ENCODE measurements around the gene HS6ST1.
"Not testable (repeated sequence)": the region's sequence is repeated elsewhere in the genome, so short reads cannot be mapped to it uniquely, and the experiment has no call there.

The HS6ST1 gene

DNA sequence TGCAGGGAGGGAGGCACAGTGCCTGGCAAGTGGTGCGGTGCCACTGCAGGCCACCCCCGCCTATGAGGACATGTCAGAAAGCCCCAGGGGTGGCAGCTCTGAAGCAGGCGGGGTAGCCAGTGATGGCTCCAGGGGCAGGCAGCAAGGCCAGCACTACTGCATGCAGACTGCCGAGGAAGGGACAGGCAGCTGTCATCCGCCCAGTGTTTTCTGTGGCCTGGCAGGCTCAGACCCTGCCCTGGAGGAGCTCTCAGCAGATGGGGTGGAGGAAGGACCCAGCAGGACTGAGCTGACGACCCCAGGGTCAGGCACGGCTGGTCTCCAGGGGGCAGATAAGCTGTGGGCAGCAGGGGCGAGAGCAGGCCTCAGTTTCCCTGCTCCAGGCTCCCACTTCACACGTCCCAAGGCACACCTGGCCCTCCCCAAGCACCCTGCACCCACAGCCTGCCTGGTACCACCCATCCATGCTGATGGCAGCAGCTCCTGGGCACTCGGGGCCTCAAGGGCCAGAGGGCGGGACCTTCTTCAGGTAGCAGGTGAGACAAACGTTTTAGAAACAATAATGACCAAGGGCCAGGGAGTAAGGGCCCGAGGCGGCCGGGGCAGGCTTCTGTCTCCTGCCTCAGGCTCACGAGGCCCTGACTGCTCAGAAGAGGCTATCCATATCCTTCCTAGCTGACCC lies 48.5 kb downstream of the HS6ST1 start:
- H3K4me3 ChIP-seq (ENCODE audit: low read depth, low read length) = no peak overlapping the region
- TF ChIP-seq CTCF (IDR thresholded peaks at IDR 0.05; ENCODE audit: insufficient read depth, low read depth, low read length, missing control alignments) = no peak
- DNase-seq (ENCODE audit: low read depth) = no peak

- H3K4me3 ChIP-seq (ENCODE audit: low read depth, low read length) = no peak overlapping the region
- DNase-seq (ENCODE audit: low read depth) = no peak
Measured at GRCh38 chr2:128269063-128269989, 49.3 kb downstream of the HS6ST1 start.

DNA sequence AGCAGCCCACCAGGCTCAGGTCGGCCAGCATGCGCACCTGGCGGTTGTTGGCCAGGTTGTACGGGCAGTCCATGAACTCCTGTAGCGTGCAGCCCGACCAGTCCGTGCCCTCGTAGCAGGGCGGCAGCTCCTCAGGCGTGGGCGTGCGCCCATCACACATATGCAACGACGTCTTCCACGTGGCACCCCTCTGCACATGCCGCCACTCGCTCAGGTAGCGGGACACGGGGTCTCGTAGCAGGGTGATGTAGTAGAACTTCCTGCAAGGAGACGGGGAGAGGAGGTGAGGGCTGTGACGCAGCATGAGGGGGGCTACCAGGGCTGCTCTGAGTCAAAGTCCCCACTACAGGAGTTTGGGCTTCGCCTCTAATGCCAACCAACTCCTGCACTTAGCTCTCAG lies 50.1 kb downstream of the HS6ST1 start:
- H3K4me3 ChIP-seq (ENCODE audit: low read depth, low read length); DNase-seq (ENCODE audit: low read depth): not testable (repeated sequence)

More at GRCh38 chr2:128269063-128269989, 49.3 kb downstream of the HS6ST1 start:
- no peak for TF ChIP-seq CTCF (IDR thresholded peaks at IDR 0.05; ENCODE audit: insufficient read depth, low read depth, low read length, missing control alignments)

- not testable (repeated sequence) for H3K4me3 ChIP-seq (ENCODE audit: low read depth, low read length); DNase-seq (ENCODE audit: low read depth)
Measured at GRCh38 chr2:128268145-128268544, 50.5 kb downstream of the HS6ST1 start.

GRCh38 chr2:128267649-128268048 lies 51.0 kb downstream of the HS6ST1 start:
- not testable (repeated sequence) for DNase-seq (ENCODE audit: low read depth); H3K4me3 ChIP-seq (ENCODE audit: low read depth, low read length)

DNA sequence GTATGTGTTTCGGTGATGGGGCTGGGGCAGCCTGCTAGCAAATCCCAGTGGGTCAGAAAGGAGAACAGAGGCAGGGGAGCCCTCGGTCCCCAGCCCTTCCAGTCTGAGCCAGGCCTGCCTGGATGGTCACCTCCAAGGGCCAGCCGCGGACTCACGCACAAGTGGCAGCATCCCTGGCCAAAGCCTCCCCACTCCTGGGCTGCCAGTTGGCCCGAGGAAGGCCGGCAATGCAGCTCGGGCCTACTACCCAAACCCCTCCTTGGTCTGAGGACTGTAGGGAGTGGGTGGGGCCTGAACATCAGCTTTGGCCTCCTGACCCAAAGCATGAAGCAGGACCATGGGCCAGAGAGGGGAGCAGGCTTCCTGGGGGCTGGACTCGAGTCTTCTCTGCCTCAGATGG lies 51.5 kb downstream of the HS6ST1 start:
- not testable (repeated sequence) for H3K4me3 ChIP-seq (ENCODE audit: low read depth, low read length); DNase-seq (ENCODE audit: low read depth)

DNA sequence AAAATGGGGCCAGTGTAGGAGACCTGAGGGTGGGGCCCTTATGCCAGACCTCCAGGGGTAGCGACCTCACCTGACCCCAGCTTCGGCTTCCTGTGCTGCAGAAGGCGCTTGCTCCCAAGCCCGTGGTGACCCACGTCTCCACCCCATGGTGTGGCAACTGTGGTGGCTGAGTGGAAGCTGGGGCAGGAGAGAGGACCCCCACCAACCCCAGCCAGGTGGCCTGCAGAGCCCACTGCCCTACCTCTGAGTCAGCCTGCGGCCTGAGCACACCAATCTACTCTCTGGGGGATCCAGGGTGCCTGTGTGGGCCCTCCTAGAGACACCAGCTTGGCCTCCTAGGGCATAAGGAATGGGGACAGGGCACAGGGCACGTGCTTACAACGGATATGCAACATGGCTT lies 52.2 kb downstream of the HS6ST1 start:
- not testable (repeated sequence) for H3K4me3 ChIP-seq (ENCODE audit: low read depth, low read length); DNase-seq (ENCODE audit: low read depth)

GRCh38 chr2:128265608-128265993 lies 53.1 kb downstream of the HS6ST1 start:
- not testable (repeated sequence) for DNase-seq (ENCODE audit: low read depth); H3K4me3 ChIP-seq (ENCODE audit: low read depth, low read length)

DNA sequence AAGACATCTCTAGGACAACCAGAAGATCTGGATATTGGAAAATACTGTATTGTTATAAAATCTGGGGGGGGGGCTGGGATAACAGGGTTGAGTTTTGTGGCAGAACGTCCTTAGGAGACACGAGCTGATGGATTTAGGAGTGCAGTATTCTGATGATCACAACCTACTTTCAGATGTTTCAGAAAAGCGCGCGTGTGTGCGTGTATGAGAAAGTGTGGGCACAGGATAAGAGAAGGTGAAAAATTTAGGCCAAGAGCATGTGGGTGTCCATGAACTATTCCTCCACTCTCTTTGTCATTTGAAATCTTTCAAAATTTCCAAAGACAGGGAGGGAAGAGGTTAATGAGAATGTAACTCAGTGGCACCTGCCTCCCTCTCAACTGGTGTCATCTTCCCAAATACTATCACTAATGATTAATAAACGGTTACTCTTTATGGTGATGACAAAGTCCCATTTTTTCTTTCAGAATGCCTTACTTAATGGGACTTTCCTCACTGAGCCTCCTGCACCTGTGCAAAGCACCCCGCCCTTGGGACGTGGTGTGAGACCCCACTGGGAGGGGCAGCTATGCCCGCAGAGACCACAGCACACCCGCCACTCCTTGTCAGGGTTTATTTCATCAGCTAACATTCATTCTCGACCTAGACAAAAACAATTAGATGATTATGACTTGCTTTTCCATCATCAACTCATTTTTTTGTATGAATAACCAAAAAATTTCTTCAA lies 53.6 kb downstream of the HS6ST1 start:
- no peak overlapping the region for H3K4me3 ChIP-seq (ENCODE audit: low read depth, low read length)
- DNase-seq (ENCODE audit: low read depth) = no peak
- no peak for TF ChIP-seq CTCF (IDR thresholded peaks at IDR 0.05; ENCODE audit: insufficient read depth, low read depth, low read length, missing control alignments)

DNA sequence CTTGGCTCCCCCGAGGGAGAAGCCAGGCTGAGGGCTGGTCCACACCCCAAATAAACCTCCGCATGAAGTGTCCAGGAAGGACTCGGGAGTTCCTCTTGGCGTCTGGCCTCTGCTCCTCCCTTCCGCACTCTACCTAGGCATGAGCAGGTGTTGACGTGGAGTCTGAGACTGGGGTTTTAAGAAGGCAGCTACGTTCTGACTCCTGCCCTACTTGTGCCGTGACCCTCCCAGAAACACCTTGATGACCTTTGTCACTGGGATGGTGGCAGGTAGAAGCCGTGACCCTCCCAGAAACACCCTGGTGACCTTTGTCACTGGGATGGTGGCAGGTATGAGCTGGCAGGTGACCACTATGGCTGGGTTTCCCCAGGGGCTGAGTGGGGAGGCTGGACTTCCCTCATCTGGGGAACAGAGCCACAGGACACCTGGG lies 54.8 kb downstream of the HS6ST1 start:
- no peak for DNase-seq (ENCODE audit: low read depth)
- H3K4me3 ChIP-seq (ENCODE audit: low read depth, low read length) = no peak overlapping the region
- TF ChIP-seq CTCF (IDR thresholded peaks at IDR 0.05; ENCODE audit: insufficient read depth, low read depth, low read length, missing control alignments) = no peak
